GM19463 (cell line): ENCODE results near the gene ACSF2.

Experiments used
- ATAC-seq: cut with Tn5 transposase; IDR thresholded peaks from one replicate; pipeline ENCODE4 v1.9.1; 2021; ENCODE audit warnings: mild to moderate bottlenecking, moderate library complexity; ENCODE audit not compliant: unreplicated experiment

ACSF2 gene

DNA sequence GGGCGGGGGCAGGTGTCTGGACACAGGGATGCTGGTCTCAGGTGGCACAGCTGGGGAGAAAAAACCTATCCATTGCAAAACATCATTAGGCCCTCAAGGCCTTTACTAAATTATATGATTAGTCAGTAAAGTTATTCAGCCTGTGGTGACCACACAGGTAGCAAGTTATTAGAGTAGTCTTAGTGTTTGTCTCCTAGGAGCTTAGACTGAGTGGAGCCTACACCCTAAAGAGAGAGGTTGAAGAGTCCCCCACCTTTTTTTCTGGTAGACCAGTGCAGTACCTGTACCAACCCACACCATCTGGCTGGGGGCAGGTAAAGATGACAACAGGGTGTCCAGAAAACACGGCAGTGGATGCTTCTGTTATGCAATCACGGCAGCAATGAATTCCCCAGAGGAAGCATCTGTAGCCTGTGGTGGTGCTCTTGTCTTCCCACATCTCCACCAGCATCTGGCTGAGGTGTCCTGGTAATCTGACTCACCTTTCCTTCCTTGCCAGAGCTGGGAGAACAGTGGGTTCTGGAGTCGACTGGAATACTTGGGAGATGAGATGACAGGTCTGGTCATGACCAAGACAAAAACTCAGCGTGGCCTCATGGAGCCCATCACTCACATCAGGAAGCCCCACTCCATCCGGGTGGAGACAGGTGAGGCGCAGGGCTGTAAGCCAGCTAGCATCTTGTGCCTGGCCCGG, 93.3 kb downstream of the ACSF2 start:
- no peak for ATAC-seq

DNA sequence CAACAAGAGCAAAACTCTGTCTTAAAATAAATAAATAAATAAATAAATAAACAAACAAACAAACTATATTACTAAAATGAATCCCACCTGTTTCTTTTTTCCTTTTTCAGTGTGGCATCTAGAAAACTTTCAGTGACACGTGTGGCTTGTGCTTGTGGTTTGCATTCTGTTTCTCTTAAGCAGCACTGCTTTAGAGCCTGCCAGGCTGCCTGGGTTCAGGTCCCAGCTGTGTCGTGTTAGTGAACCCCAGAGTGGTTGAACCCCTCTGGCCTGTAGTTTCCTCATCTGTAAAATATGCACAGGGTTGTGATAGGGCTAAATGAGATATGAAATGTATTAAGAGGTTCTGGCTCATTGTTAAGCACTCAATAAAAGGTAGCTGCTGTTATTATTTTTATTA, 94.5 kb downstream of the ACSF2 start:
- no peak for ATAC-seq

DNA sequence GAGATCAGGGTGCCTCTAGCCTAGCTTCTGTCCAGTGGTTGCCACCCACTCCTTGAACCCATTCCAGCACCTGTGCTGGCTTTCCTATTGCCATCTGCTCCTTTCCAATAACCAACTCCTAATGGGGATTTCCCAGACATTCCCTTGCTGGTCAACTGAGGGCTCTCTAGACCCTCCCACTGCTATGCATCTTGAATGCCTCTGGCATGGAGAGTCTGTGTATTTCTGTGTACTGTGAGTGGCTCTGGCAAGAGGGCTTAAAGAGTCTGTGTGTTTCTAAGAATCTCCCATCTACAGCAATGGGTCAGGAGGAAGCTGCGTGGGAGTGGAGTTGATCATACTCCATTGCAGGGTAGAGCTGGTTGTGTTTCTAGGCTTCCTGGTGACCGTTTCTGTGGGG, 95.5 kb downstream of the ACSF2 start:
- no peak for ATAC-seq

DNA sequence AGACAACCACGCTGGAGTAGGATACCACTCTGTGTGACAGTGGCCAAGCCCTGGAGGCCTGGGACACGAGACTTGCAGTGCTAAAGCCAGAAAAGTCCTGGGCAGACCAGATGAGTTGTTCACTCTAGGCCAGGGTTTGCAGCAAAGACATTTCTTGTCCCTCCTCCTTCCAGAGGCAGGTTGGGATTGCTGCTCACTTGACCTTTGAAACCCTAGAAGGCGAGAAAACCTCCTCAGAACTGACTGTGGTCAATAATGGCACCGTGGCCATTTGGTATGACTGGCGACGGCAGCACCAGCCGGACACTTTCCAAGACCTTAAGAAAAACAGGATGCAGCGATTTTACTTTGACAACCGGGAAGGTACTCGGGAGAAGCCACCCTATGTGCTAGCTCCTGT, 96.7 kb downstream of the ACSF2 start:
- ATAC-seq, result no peak

DNA sequence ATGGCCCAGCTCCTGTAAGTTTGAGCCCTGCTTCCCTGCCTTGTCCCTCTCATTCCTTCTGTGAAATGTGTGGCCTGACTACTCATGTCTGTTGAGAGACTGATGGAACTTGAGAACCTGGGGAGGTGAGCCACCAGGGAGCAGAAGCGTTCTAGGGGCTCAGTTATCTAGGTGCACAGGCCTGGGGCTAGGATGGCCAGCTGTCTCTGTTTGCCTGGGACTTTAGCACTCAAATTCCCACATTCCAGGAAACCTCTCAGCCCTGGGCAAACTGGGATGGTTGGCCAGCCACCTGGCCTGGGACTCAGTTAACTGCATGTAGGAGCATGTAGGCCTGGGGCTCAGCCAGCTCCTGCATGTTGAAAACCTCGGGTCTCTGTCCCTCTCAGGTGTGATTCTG, 97.2 kb downstream of the ACSF2 start:
- ATAC-seq, result no peak
